Brain pericyte (primary cell): Measurements from ENCODE around the gene RBM39.
"Not testable (repeated sequence)": the region's sequence is repeated elsewhere in the genome, so short reads cannot be mapped to it uniquely, and the experiment has no call there.

Experiments used
- DNase-seq: peaks from one replicate; pipeline ENCODE4 v3.0.0-alpha.2; 2012; ENCODE audit warnings: low read depth, low spot score

Gene RBM39

DNA sequence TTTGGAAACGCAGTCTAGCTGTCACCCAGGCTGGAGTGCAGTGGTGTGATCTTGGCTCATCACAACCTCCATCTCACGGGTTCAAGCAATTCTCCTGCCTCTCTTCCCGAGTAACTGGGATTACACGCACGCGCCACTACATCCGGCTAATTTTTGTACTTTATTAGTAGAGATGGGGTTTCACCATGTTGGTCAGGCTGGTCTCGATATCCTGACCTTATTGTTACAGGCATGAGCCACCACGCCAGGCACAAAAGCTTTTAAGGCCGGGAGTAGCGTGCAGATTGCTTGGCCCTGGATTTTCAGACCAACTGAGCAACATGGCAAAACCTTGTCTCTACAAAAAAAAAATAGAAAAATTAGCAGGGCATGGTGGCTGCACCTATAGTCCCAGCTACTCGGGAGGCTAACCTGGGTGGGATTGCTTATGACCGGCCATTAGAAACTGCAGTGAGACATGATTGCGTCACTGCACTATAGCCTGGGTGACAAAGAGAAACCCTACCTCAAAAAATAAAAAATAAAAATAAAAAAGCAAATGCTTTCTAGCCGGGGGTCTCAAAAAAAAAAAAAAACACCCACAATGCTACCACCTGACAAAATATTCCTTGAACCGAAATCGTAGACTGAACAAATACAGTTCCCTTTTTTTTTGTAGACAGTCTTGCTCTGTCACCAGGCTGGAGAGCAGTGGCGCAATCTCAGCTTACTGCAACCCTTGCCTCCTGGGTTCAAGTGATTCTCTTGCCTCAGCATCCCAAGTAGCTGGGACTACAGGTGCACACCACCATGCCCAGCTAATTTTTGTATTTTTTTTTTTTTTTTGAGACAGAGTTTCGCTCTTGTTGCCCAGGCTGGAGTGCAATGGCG lies 15.0 kb downstream of the RBM39 start:
- no peak for DNase-seq

- no peak for DNase-seq
Measured at GRCh38 chr20:35724321-35725230, 17.5 kb downstream of the RBM39 start.

- not testable (repeated sequence) for DNase-seq
Measured at GRCh38 chr20:35723652-35724320, 18.3 kb downstream of the RBM39 start.

DNA sequence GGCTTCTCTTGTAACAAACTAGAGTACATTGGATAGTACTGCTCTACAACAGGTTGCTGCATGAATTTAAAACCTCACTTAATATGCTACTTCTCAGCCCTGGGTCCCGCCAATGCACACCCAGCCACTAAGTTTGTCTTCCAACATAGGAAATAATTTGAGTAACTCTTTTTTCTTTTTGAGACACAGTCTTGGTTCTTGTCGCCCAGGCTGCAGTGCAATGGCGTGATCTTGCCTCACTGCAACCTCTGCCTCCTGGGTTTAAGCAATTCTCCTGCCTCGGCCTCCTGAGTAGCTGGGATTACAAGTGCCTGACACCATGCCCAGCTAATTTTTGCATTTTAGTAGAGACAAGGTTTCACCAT lies 18.8 kb downstream of the RBM39 start:
- not testable (repeated sequence) for DNase-seq

DNA sequence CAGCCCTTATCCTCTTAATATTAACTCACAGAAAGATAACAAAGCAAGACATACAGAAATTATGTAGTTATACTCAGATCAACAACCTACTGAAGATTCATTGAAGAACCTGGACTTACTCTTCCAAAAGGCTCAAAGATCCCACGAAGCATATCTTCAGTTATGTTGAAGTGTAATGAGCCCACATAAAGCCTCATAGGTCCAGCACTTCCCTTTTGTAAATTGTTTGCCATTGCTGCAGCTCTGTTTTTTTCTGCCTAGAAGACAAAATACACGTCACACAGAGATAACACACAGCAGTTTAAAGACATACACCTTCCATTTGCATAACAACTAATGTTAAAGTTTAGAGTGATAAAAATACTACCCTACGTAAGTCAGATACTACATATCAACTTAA lies 20.4 kb downstream of the RBM39 start:
- DNase-seq = no peak

- DNase-seq = no peak
Measured at GRCh38 chr20:35721219-35721618, 20.8 kb downstream of the RBM39 start.

GRCh38 chr20:35720165-35721123 lies 21.6 kb downstream of the RBM39 start:
- no peak for DNase-seq

- DNase-seq = no peak
Measured at GRCh38 chr20:35719717-35720116, 22.3 kb downstream of the RBM39 start.

- DNase-seq = no peak
Measured at GRCh38 chr20:35718972-35719635, 23.0 kb downstream of the RBM39 start.

GRCh38 chr20:35718321-35718720 lies 23.7 kb downstream of the RBM39 start:
- DNase-seq = not testable (repeated sequence)

GRCh38 chr20:35716330-35716729 lies 25.7 kb downstream of the RBM39 start:
- no peak for DNase-seq

- no peak for DNase-seq
Measured at GRCh38 chr20:35715652-35716051, 26.4 kb downstream of the RBM39 start.

GRCh38 chr20:35714127-35714526 lies 27.9 kb downstream of the RBM39 start:
- no peak for DNase-seq

DNA sequence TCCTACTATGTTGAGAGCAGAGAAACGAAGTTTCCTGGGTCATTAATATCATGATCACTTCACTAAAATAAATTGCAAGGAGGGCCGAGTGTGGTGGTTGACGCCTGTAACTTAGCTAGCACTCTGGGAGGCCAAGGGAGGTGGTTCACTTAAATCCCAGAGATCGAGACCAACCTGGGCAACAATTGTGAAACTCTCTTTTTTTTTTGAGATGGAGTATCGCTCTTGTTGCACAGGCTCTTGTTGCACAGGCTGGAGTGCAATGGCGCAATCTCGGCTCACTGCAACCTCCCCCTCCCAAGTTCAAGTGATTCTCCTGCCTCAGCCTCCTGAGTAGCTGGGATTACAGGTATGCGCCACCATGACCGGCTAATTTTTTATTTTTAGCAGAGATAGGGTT lies 28.9 kb downstream of the RBM39 start:
- DNase-seq = not testable (repeated sequence)

GRCh38 chr20:35711588-35712209 lies 30.4 kb downstream of the RBM39 start:
- DNase-seq = no peak

DNA sequence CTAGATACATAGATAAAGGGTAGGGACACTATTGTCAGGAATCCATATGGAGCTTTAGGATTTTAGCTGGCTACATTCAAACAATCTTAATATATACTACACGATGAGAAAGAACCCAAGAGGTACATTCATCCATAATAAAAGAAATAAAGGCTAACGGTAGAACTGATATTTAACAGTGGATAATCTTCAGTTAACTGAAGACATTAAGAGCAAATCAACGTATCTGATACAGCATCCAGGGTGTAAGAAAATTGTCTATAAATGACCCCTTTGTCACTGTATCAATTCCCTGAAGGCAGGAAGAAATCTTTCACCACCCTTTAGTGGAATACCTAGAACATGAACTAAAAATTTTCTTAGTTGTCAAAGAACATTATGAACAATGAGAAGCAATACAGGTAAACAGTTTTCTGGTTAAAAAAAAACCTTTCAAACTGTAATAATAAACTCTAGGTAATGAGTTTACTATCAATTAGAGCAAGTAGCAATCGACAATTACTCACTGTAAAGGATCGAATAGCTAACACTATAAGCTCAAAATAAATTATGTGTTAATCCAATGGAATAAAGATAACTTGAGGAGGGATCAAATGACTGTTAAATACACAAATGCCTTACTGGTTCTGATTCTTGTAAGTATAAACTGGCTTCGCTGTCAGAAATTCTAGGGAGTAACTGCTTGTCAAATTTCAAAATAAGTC lies 31.0 kb downstream of the RBM39 start:
- DNase-seq = no peak

DNA sequence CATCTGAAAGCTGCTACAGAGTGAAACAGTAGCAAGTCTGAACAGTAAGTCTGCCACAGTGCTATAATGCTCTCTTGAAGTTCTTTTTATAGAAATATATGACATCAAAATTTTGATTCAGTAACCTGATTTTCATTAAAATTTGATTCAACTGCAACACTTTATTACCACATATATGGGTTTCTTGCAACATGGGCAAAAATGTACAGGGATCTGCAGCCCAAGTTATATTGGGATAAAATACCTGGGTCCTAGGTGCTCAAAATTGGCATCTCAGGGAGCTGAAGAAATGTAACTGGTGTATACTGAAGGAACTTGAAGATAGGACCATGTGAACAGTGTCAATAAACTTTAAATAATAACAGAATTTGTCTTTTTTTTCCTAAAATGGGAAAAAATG lies 32.0 kb downstream of the RBM39 start:
- no peak for DNase-seq

DNA sequence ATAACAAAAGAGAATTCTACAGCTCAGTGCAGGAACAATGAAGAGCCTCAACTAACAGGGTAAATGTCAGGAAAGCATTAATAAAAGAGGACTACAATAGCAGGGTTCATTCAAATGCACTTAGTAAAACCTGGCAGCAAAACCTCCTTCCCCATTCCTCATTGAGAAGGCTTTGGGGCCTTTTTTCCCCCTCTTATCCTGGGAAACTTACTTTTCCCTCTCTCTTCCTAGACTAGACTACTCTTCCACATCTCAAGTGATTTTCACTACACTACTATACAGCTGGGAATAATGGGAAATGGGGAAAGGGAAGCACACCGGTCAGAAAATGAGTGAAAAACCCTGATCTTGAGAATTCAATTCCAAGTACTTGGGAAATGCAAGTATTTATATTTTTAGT lies 32.8 kb downstream of the RBM39 start:
- no peak for DNase-seq

DNA sequence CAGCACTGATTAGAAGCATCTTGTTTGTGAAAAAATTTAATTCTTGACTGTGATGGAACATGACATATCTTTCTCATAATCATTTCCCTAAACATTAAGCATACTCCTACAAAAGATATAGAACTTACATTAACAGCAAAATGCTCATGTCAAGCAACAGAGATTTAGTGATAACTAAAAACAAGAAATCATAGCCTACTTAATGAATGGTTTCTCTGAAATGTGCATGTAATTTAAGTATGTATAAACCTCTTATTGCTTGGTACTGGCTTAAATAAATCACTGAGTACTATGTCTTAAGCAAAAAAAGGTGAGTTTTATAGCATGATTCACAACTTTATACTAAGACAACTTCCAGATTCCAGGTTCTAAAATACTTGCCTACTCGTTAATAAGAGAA lies 33.6 kb downstream of the RBM39 start:
- DNase-seq = no peak
